ES-I3 (cell line): ENCODE data around the gene RPL36AL.
"Not testable (repeated sequence)": the region's sequence is repeated elsewhere in the genome, so short reads cannot be mapped to it uniquely, and the experiment has no call there.

ENCODE experiments used
- H3K36me3 ChIP-seq: 2 replicates; pipeline ENCODE4 v1.6.1; 2013; ENCODE audit warnings: mild to moderate bottlenecking, low read length, control low read depth, moderate library complexity; ENCODE audit not compliant: insufficient read depth
- H3K4me1 ChIP-seq: 2 replicates; pipeline ENCODE4 v1.6.1; 2013; ENCODE audit warnings: mild to moderate bottlenecking, control low read depth, low read length; ENCODE audit not compliant: insufficient read depth
- H3K9ac ChIP-seq: 2 replicates; pipeline ENCODE4 v1.6.1; 2013; ENCODE audit warnings: low read depth, mild to moderate bottlenecking, low read length, moderate library complexity
- H3K9me3 ChIP-seq: 2 replicates; pipeline ENCODE4 v1.6.1; 2013; ENCODE audit warnings: mild to moderate bottlenecking, low read length, moderate library complexity; ENCODE audit not compliant: control insufficient read depth, insufficient read depth

Gene RPL36AL

DNA sequence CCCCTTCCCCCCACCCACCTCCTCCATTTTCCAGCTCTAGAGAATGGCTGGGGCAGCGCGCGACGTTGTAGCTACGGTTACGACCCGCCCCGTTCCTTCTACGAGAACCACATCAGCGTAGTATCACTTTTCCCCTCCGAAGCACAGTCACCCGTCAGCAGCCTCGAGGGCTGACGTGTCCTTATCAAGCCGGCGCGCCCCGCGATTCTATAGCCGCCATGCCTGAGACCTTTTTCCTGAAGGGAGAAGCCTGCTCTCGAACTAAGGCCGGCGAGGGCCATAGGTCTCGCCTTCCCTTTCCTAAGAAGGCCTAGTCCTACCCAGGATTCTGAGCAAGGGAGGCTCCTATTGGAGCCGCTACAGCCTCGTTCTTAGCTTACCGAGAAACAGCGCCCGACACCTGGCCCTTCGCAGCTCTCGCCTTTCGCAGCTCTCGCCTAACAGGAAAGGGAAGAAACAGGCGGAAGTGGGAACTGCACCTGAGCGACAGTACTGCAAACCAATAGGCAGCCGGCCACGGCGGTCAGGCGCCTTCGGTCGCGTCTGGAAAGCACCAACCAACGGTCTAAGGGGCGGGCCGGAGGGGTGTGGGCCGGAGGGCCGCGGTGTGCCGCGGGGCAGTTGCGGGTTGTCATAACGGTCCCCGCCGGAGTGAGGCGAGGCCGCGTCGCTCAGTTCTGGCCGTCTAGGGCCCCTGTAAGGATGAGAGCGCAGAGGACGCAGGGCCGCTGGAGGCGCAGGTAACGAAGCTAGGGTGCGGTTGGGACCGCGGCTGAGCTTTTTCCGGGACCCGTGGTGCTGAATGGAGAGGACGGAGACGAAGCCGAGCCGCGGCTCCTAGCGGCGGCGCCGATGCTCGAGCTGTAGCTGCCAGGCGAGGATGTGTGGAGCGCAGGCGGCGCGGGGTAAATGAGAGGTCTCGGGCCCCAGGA lies at the start of gene RPL36AL, which contains the start of gene MGAT2:
RPL36AL (minus strand) TSS at position 445 of the 932 bp plus-strand sequence. CDS start 1,522 bp downstream, outside the sequence.
MGAT2 (plus strand) TSS at position 618 of the 932 bp plus-strand sequence. CDS start 470 bp downstream, outside the sequence.
- Histone ChIP-seq H3K9ac (peak within 1 kb of the TSS; percentile 100), H3K4me1 (peaks cover 5% of the 10 kb centered on the region; the same call in 1 of the 2 replicates), H3K36me3 (peaks cover 11% of the 10 kb centered on the region), H3K9me3 (no peaks in the 10 kb centered on the region)

DNA sequence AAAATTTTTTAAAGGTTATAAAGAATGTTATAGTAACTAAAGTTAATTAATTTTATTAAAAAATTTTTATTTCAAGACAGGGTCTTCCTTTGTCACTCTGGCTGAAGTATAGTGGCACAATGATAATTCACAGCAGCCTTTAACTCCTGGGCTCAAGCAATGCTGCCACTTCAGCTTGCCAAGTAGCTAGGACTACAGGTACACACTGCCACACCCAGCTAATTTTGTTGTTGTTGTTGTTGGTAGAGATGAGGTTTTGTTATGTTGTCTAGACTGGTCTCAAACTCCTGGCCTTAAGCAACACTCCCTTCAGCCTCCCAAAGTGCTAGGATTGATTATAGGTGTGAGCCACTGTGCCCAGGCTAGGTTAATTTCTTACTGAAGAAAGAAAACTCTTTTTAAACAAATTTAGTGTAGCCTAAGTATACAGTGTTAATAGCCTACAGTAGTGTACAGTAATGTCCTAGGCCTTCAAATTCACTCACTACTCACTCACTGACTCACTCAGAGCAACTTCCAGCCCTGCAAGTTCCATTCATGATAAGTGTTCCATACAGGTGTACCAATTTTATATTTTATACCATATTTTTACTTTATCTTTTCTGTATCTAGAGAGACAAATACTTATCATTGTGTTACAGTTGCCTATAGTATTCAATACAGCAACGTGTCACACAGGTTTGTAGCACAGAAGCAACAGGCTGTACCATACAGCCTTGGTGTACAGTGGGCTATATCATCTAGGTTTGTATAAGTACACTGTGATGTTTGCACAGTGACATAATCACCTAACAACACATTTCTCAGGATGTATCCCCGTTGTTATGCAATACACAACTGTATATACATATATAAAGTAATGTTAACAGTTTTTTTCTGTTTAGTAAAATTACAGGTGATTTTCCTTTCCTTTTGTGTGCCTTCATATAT lies 39.4 kb upstream of the RPL36AL start:
- Histone ChIP-seq H3K9ac (no peak overlapping the region), H3K9me3 (no peaks in the 10 kb centered on the region), H3K4me1 (no peaks in the 10 kb centered on the region), H3K36me3 (no peaks in the 10 kb centered on the region)

DNA sequence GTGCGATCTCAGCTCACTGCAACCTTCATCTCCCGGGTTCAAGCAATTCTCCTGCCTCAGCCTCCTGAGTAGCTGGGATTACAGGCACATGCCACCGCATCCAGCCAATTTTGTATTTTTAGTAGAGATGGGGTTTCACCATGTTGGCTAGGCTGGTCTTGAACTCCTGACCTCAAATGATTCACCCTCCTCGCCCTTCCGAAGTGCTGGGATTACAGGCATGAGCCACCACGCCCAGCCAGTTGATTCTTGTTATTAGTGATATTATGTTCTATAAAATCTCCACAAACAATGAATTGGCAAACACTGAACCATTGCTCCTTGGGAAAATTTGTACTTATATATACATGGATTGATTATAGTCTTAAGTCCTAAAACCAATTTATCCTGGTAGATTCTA lies 37.1 kb upstream of the RPL36AL start:
- not testable (repeated sequence) for H3K9me3 ChIP-seq, H3K9ac ChIP-seq, H3K4me1 ChIP-seq, H3K36me3 ChIP-seq

DNA sequence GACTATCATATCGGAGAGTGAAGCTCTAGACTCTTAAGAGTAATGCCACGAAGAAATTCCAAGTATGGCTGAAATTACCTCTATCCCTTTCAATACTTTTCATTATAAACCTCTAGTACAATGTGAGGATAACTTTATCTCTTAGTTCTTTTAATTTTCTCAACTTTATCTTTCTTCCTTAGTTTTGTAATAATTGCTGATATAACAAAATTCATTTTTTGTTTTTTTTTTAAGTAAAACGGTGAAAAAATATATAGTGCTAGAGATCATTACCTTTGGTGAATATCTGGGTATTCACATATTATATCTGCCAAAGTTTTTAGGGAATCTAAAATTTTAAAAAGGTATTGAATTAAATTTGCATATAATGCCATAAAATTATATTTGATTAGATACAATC lies 34.1 kb upstream of the RPL36AL start:
- H3K9me3 ChIP-seq = no peaks in the 10 kb centered on the region
- no peaks in the 10 kb centered on the region for H3K4me1 ChIP-seq
- no peaks in the 10 kb centered on the region; the same call in 1 of the 2 replicates for H3K36me3 ChIP-seq
- no peak overlapping the region for H3K9ac ChIP-seq

DNA sequence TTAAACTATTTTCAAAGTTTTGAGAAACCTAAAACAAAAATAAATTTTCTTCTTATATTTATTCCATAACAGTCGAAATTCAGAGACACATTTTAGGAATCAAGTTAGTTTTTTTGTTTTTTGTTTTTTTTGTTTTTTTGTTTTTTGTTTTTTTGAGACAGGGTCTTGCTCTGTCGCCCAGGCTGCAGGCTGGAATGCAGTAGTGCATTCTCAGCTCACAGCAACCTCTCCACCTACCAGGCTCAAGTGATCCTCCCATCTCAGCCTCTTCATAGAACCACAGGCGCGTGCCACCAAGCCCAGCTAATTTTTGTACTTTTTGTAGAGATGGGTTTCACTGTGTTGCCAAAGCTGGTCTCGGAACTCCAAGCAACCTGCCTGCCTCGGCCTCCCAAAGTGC lies 33.1 kb upstream of the RPL36AL start:
- H3K9me3 ChIP-seq = no peaks in the 10 kb centered on the region
- no peak overlapping the region for H3K9ac ChIP-seq
- no peaks in the 10 kb centered on the region; the same call in 1 of the 2 replicates for H3K36me3 ChIP-seq
- H3K4me1 ChIP-seq = no peaks in the 10 kb centered on the region

- no peak overlapping the region for H3K9ac ChIP-seq
- H3K36me3 ChIP-seq = peaks cover 12% of the 10 kb centered on the region; the same call in 1 of the 2 replicates
- H3K4me1 ChIP-seq = no peaks in the 10 kb centered on the region
- no peaks in the 10 kb centered on the region for H3K9me3 ChIP-seq
Measured at GRCh38 chr14:49642163-49642562, 21.7 kb upstream of the RPL36AL start.

DNA sequence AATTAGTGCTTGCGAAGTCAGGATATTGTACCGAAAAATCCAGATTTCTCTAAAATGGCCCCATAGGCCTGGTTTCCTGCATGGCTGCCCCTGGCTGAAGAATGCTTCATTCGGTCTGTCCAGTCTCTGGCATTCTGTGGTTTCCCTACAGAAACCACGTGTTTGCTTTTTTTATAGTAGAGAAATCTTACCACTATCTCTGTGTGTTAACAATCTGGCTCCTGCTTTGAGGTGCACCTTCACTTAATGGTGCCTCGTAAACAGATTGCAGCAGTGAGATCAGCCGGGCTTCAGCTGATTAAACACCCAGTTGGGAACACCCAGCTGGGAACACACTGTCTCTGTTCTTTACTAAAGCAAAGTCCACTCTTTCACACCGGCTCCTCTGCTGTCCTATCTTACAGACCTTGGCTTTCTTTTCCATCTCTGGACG lies 21.3 kb upstream of the RPL36AL start:
- no peaks in the 10 kb centered on the region for H3K9me3 ChIP-seq
- H3K36me3 ChIP-seq = peaks cover 12% of the 10 kb centered on the region; the same call in 1 of the 2 replicates

DNA sequence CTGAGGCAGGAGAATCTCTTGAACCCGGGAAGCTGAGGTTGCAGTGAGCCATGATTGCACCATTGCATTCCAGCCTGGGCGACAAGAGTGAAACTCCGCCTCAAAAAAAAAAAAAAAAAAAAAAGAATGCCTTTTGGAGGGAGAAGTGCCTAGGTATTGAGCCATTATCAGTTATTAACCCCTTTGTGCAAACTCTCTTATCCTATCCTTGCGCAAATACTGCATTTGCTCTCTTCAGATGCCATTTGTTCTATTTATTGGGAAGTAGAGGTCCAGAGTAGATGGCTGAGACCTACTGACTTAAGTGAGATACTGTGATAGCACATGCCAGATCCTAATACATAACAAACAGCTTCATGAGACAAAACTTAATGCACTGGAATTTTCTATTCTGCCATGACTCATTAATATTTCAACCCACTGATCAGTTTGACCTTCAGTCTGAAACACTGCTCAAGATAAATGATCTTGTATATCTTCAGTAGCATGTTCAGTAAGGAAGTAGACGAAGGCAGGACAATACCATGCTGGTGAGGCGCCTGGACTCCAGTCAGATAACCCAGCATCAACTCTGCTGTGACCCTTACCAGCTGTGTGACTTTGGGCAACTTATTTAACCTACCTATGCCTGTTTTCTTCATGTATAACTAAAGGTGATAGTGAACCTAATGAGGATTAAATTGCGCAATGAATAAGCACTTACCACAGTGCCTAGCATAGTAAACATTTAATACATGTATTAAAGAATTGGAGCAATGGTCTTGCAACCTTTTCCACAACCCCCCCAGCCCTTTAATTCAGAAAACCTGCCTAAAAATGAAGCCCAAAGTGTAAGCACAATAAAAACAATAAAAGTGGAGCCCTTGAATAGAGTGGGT lies 20.4 kb upstream of the RPL36AL start:
- Histone ChIP-seq H3K9ac (no peak overlapping the region), H3K9me3 (no peaks in the 10 kb centered on the region), H3K36me3 (peaks cover 12% of the 10 kb centered on the region; the same call in 1 of the 2 replicates), H3K4me1 (no peaks in the 10 kb centered on the region)

More for the DNA sequence above, 21.3 kb upstream of the RPL36AL start:
- Histone ChIP-seq H3K4me1 (no peaks in the 10 kb centered on the region), H3K9ac (no peak overlapping the region)

DNA sequence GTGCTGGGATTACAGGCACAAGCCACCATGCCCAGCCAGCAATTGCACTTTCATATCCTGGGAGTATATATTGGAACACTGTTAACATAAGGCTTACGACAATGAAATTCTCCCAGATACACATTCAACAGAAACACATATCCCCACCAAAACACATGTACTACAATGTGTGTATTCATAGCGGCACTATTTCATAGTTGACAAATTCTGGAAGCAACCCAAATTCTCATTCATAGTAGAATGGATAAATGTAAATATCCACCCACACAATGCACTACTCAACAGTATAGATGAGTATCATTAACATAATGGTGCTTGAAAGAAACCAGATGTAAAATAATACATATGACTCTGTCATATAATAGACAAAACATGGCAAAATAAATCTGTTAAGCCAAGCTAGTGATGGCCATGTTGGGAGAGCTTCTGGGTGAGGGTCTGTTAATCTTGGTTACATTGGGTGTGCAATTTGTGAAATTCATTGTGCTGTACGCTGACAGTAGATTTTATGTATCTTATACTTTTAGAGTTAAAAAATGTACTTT lies 17.2 kb upstream of the RPL36AL start:
- H3K36me3 ChIP-seq = peaks cover 12% of the 10 kb centered on the region; the same call in 1 of the 2 replicates
- no peaks in the 10 kb centered on the region for H3K4me1 ChIP-seq

GRCh38 chr14:49636866-49637265 lies 16.4 kb upstream of the RPL36AL start:
- Histone ChIP-seq H3K4me1 (no peaks in the 10 kb centered on the region), H3K9ac (no peak overlapping the region), H3K36me3 (peaks cover 12% of the 10 kb centered on the region; the same call in 1 of the 2 replicates), H3K9me3 (no peaks in the 10 kb centered on the region)

More for the DNA sequence above, 17.2 kb upstream of the RPL36AL start:
- Histone ChIP-seq H3K9ac (no peak overlapping the region), H3K9me3 (no peaks in the 10 kb centered on the region)

DNA sequence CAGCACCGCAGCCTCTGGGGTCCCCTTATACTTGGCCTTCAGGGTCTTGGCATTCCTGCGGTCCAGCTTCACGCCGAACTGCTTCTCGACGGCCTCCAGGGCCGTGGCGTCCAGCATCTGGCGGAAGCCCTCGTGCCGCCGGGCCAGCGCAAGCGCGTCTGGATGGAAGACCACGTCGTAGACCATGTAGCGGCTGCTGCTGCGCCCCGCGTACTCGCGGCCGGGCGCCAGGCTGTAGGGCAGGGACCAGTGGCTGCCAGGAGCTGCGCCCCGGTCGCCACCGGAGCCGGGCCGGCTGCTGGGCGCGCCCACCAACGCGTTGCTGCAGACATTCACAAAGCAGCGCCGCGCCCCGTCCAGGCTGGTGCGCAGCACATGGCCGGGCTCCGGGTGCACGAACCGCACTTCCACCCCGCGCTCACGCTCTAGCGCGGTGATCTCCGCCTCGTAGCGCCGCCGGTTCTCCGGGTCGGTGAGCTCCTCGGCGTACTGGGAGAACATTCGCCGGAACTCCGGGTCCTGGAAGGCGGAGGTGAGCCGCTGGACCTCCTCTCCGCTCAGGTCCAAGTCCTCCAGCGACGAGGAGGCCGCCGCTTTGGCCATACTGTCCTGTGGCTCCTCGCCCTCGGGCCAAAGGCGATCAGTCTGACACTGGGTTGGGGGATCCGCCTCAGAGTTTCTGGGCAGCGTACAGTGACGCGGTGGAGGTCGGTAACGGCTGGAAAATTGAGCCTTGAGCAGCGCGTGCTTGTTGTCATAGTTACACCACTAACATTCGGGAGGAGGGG lies 14.3 kb upstream of the RPL36AL start, which contains the start of gene DNAAF2:
DNAAF2 (minus strand) TSS at position 698 of the 788 bp plus-strand sequence; CDS start at position 603, 95 bp downstream.
- Histone ChIP-seq H3K9me3 (no peaks in the 10 kb centered on the region), H3K4me1 (no peaks in the 10 kb centered on the region), H3K9ac (peak within 1 kb of the TSS; percentile 99), H3K36me3 (peaks cover 7% of the 10 kb centered on the region; the same call in 1 of the 2 replicates)

GRCh38 chr14:49633640-49634546 lies 13.5 kb upstream of the RPL36AL start:
- H3K4me1 ChIP-seq = no peaks in the 10 kb centered on the region

More at GRCh38 chr14:49633640-49634546, 13.5 kb upstream of the RPL36AL start:
- no peaks in the 10 kb centered on the region for H3K9me3 ChIP-seq
- H3K36me3 ChIP-seq = peaks cover 5% of the 10 kb centered on the region; the same call in 1 of the 2 replicates
- peak overlapping the region; percentile 99 for H3K9ac ChIP-seq
